HG03469 (cell line): ENCODE data around the gene NUF2.

Experiments used
- ATAC-seq: cut with Tn5 transposase; IDR thresholded peaks from one replicate; pipeline ENCODE4 v1.9.1; 2021; ENCODE audit warnings: mild to moderate bottlenecking, moderate library complexity, moderate number of reproducible peaks; ENCODE audit not compliant: unreplicated experiment

The NUF2 gene

GRCh38 chr1:163399976-163400601, 78.3 kb downstream of the NUF2 start:
- ATAC-seq = no peak

GRCh38 chr1:163401211-163401610, 79.5 kb downstream of the NUF2 start:
- ATAC-seq = no peak
